H1 (cell line): Measurements from ENCODE around the gene RAB39B. TPM values are rescaled to one million over a fixed set of nuclear protein-coding genes. Genes with fewer than 3 reads are reported as not detected.

ENCODE experiments used
- BCL11A ChIP-seq, 2 experiments: IDR thresholded peaks; one replicate each; pipeline ENCODE4 v1.6.1; 2011; ENCODE audit warnings: low read depth in 2 of 2, low read length in 2 of 2, mild to moderate bottlenecking in 2 of 2
- CEBPB ChIP-seq: IDR thresholded peaks from 2 replicates; pipeline ENCODE4 v1.6.1; 2012; ENCODE audit warnings: low read depth, low read length
- CTBP2 ChIP-seq: IDR thresholded peaks from 2 replicates; pipeline ENCODE4 v1.7.0; 2011; ENCODE audit warnings: borderline replicate concordance, mild to moderate bottlenecking, moderate library complexity, mixed read lengths, low read length; ENCODE audit not compliant: insufficient read depth, insufficient read length
- EP300 ChIP-seq, 2 experiments: IDR thresholded peaks; 1 replicate in 1 of 2; 2 replicates in 1 of 2; pipeline ENCODE4 v1.6.1; 2011 to 2012; ENCODE audit warnings: low read depth in 2 of 2, low read length in 2 of 2, mild to moderate bottlenecking in 2 of 2, borderline replicate concordance in 1 of 2, inconsistent platforms in 1 of 2, moderate library complexity in 1 of 2
- GABPA ChIP-seq: IDR thresholded peaks from 2 replicates; pipeline ENCODE4 v1.6.1; 2011; ENCODE audit warnings: mild to moderate bottlenecking, low read length, moderate library complexity, borderline replicate concordance; ENCODE audit not compliant: insufficient read depth
- HDAC2 ChIP-seq, 2 experiments: fragments of 300-600 bp in 1 of 2; sonication (generic) in 1 of 2; IDR thresholded peaks; 2 replicates each; pipeline ENCODE4 v1.6.1; 2011 to 2012; ENCODE audit warnings: low read depth in 2 of 2, low read length in 2 of 2, mild to moderate bottlenecking in 2 of 2, moderate library complexity in 2 of 2, borderline replicate concordance in 1 of 2, inconsistent platforms in 1 of 2
- KDM5A ChIP-seq: fragments of 200-600 bp; IDR thresholded peaks from 2 replicates; pipeline ENCODE4 v1.7.1; 2012; ENCODE audit warnings: mild to moderate bottlenecking, low read length, inconsistent platforms, mixed read lengths
- PHF8 ChIP-seq: fragments of 200-600 bp; sonication (generic); conservative IDR thresholded peaks from 2 replicates; pipeline ENCODE4 v1.7.1; 2012; ENCODE audit warnings: low read depth, mild to moderate bottlenecking, inconsistent platforms, low read length, moderate library complexity
- POU5F1 ChIP-seq: IDR thresholded peaks from 2 replicates; pipeline ENCODE4 v1.6.1; 2011; ENCODE audit warnings: low read depth, mild to moderate bottlenecking, low read length, moderate library complexity
- RNF2 ChIP-seq: fragments of 200-900, 300-1000 bp; sonication (generic); IDR thresholded peaks from 2 replicates; pipeline ENCODE4 v1.7.1; 2016; ENCODE audit warnings: borderline replicate concordance, low read depth, mild to moderate bottlenecking, antibody characterized with exemption, low read length; ENCODE audit not compliant: poor library complexity, severe bottlenecking; ENCODE audit errors: missing control alignments
- SP1 ChIP-seq: IDR thresholded peaks from 2 replicates; pipeline ENCODE4 v1.6.1; 2011; ENCODE audit warnings: low read depth, low read length
- SP4 ChIP-seq: IDR thresholded peaks from 2 replicates; pipeline ENCODE4 v1.6.1; 2012; ENCODE audit warnings: low read length, inconsistent platforms
- polyA plus RNA-seq, 7 experiments: library from polyadenylated mRNA; depleted of rRNA in 3 of 7; stranded (reverse) in 5 of 7; unstranded in 2 of 7; fragments of >200 nt in 5 of 7; fragments of 200-250 nt in 2 of 7; gene quantifications; 1 replicate in 5 of 7; 2 replicates in 1 of 7; 4 replicates in 1 of 7; pipeline versions ENCODE4 v1.2.1 to v1.2.3, GENCODE V29; 2011 to 2013; ENCODE audit warnings: missing spikeins in 2 of 7, mixed read lengths in 2 of 7
- total RNA-seq: library from RNA; stranded (reverse); fragmentation: NEBNext Ultra II Directional; extraction: Animal tissue kit (Norgen Biotek cat#: 25700); gene quantifications from 2 replicates; pipeline ENCODE4 v1.2.1, GENCODE V29; 2021
- TF ChIP-seq, protein P1 (sequence below): IDR thresholded peaks from 2 replicates; pipeline ENCODE4 v1.6.1; 2011; ENCODE audit warnings: low read depth, mild to moderate bottlenecking, low read length; ENCODE audit not compliant: insufficient read depth

RAB39B gene
- total and polyA plus RNA-seq, 2 of the 8 experiments (the other 6 are each of a cell fraction or from before 2014, with no cell fraction given), result 3.1 to 9.3 TPM

DNA sequence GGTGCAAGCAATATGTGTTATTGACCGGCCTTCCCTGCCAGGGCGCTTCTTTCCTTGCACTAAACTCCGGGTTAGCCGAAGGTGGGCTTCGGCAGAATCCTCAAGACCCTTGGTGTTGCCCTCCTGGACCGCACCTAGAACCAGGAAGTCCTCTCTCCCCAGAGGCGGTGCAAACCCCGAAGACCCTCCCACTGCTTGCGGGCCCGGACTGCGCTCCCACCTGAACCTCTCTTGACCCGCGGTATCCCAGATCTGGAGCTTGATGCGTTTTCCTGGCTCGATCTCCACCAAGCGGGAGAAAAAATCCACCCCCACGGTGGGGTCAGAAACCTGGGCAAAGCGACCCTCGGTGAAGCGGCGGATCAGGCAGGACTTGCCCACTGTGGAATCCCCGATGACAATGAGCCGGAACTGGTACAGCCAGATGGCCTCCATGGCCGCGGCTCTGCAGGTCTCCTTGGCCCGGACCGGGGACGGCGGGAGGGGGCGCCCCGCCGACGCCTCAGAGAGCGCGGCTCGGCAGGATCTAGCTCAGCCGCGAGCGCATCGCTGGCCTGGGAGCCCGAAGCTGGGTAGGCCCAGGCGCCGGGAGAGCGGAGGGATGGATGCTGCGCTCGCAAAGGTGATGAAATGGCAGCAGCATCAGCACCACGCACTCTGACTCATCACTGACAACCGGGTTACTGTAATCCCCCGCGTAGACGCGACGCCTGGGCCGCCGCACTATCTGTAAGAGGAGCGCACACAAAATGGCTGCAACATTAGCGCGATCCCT, at the start of gene RAB39B (continued):
- TF ChIP-seq POU5F1 (no peak), RNF2 (no peak), KDM5A (no peak), EP300 (IDR thresholded peaks at IDR 0.05; ENCODE audit: borderline replicate concordance in 1 of 2, low read depth in 2 of 2, low read length in 2 of 2) (no peak), SP1 (peak; percentile 49; the same call in 1 of the 2 replicates), SP4 (no peak), GABPA (no peak), CTBP2 (no peak), BCL11A (IDR thresholded peaks at IDR 0.05; ENCODE audit: low read depth in 2 of 2, low read length in 2 of 2) (no peak), PHF8 (peak; percentile 56; the same call in 1 of the 2 replicates), HDAC2 (IDR thresholded peaks at IDR 0.05; ENCODE audit: borderline replicate concordance in 1 of 2, low read depth in 2 of 2, low read length in 2 of 2) (no peak), CEBPB (peak; percentile 61)
- TF ChIP-seq, protein P1, sequence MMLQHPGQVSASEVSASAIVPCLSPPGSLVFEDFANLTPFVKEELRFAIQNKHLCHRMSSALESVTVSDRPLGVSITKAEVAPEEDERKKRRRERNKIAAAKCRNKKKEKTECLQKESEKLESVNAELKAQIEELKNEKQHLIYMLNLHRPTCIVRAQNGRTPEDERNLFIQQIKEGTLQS, result peak; percentile 38; the same call in 1 of the 2 replicates
